Stimulated activated CD8-positive, alpha-beta memory T cell treated with anti-CD3 and anti-CD28 coated beads, Interleukin-12 subunit alpha, Interleukin-12 subunit beta, amount 100 ng/mL, for 1 hour (primary cell): ENCODE measurements around the gene LZTS2.

Experiments
- DNase-seq: peaks from one replicate; pipeline ENCODE4 v3.0.0-alpha.2; 2020; ENCODE audit warnings: low read depth

Gene LZTS2

GRCh38 chr10:101014966-101015581 is 15.5 kb downstream of the LZTS2 start:
- no peak for DNase-seq

GRCh38 chr10:101015582-101015973 is 16.0 kb downstream of the LZTS2 start:
- no peak for DNase-seq

- DNase-seq: no peak
Measured at GRCh38 chr10:101016814-101017213, 17.2 kb downstream of the LZTS2 start.

GRCh38 chr10:101018118-101018599 is 18.6 kb downstream of the LZTS2 start:
- DNase-seq: no peak

GRCh38 chr10:101018600-101019439 is 19.2 kb downstream of the LZTS2 start:
- DNase-seq: peak; percentile 63

- DNase-seq: no peak
Measured at GRCh38 chr10:101019440-101019703, 19.8 kb downstream of the LZTS2 start.

- no peak for DNase-seq
Measured at GRCh38 chr10:101020427-101021075, 20.9 kb downstream of the LZTS2 start.

GRCh38 chr10:101021239-101021638 is 21.6 kb downstream of the LZTS2 start:
- no peak for DNase-seq

GRCh38 chr10:101021692-101022251 is 22.2 kb downstream of the LZTS2 start:
- DNase-seq: no peak

- no peak for DNase-seq
Measured at GRCh38 chr10:101022967-101023705, 23.5 kb downstream of the LZTS2 start.

- DNase-seq: no peak
Measured at GRCh38 chr10:101027106-101027720, 27.6 kb downstream of the LZTS2 start.

- DNase-seq: no peak
Measured at GRCh38 chr10:101028446-101029337, 29.1 kb downstream of the LZTS2 start.

- no peak for DNase-seq
Measured at GRCh38 chr10:101029520-101030295, 30.1 kb downstream of the LZTS2 start.

GRCh38 chr10:101030496-101031127 is 31.0 kb downstream of the LZTS2 start:
- no peak for DNase-seq

GRCh38 chr10:101031128-101031795 is 31.7 kb downstream of the LZTS2 start, which contains the start of the genes PDZD7 and SFXN3:
TSS of gene PDZD7 (minus strand) at chr10:101031129. CDS start at chr10:101030219, 910 bp downstream.
TSS of gene SFXN3 (plus strand) at chr10:101031234. CDS start at chr10:101034695, 3,461 bp downstream.
- DNase-seq: peak; percentile 92

GRCh38 chr10:101031796-101032636 is 32.4 kb downstream of the LZTS2 start:
- DNase-seq: peak; percentile 66

- DNase-seq: peak; percentile 60
Measured at GRCh38 chr10:101032637-101033224, 33.1 kb downstream of the LZTS2 start.
